ENCODE measurements around the gene TUNAR. TPM values are rescaled to one million over a fixed set of nuclear protein-coding genes. Genes with fewer than 3 reads are reported as not detected.
A peak's percentile ranks its signal among the peaks of the same experiment; 100 is the strongest.

Gene TUNAR
- total RNA-seq, 4 donors from 2014 or later = 0.13 TPM; not detected in 3

DNA sequence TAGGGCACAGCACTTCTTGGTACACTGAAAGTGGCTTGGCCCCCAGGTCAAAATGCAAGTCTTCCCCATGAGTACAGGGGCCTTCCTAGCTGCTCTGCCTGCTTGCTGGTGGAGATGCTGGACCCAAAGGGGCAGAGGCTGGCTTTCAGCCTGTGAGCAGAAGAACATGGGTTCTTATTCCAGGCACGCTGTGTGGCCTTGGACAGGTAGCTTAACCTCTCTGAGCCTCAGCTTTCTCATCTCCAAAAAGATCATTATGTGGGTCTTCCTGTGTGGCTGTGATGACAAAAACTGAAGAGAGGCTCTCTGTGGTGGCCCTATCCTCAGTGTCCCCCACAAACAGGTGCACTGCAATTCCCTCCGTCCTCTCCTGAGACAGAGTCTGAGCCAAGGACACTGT is 45.6 kb upstream of the TUNAR start:
- TF ChIP-seq EP300 (IDR thresholded peaks at IDR 0.05) (no peak), POLR2A (IDR thresholded peaks at IDR 0.05; ENCODE audit: low read depth) (no peak), CTCF (IDR thresholded peaks at IDR 0.05) (no peak), POLR2AphosphoS5 (IDR thresholded peaks at IDR 0.05) (no peak)
- Histone ChIP-seq H3K9me3 (peaks cover 0 to 12% (median 7%) of the 10 kb centered on the region in 4 donors), H3K4me1 (no peaks in the 10 kb centered on the region), H3K27ac (replicated peaks in 1 of 4) (no peak overlapping the region), H3K27me3 (peaks cover 0 to 56% (median 0%) of the 10 kb centered on the region in 4 donors), H3K36me3 (no peaks in the 10 kb centered on the region), H3K4me3 (no peak overlapping the region)
- no peak for DNase-seq (ENCODE audit: extremely low spot score)
- intact Hi-C loops (cut with DNase I) = no loop called here
- WGBS = 88% methylated on average over 2 of the region's 2 CpGs

DNA sequence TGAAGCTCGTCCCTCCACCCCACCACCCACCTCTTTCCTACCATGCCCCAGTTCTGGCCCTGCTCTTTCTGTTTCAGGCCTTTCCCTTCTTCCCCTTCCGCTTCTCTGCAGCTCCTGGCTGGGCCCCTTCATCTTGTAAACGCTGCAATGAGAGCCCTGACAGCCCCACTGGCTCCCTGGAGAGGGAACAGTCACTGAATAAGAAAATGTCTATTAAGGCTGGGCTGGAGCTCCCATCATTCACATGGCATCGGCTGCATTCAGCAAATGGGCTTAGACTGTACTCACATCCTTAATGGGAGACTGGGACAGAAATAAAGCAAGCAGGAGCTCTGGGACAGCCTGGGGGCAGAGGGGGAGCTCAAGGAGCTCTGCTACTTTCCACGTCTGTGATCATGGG is 45.2 kb upstream of the TUNAR start:
- intact Hi-C loops (cut with DNase I) = no loop called here
- 39% methylated on average over 5 of the region's 5 CpGs for WGBS
- Histone ChIP-seq H3K4me1 (no peaks in the 10 kb centered on the region), H3K27me3 (peaks cover 0 to 56% (median 0%) of the 10 kb centered on the region in 4 donors), H3K4me3 (no peak overlapping the region), H3K36me3 (no peaks in the 10 kb centered on the region), H3K9me3 (peaks cover 0 to 12% (median 7%) of the 10 kb centered on the region in 4 donors), H3K27ac (replicated peaks in 1 of 4) (no peak overlapping the region)
- TF ChIP-seq POLR2AphosphoS5 (IDR thresholded peaks at IDR 0.05) (no peak), POLR2A (IDR thresholded peaks at IDR 0.05; ENCODE audit: low read depth) (no peak), EP300 (IDR thresholded peaks at IDR 0.05) (no peak), CTCF (IDR thresholded peaks at IDR 0.05) (no peak)
- no peak for DNase-seq (ENCODE audit: extremely low spot score)

- intact Hi-C loops (cut with DNase I) = no loop called here
- no peaks in the 10 kb centered on the region for H3K36me3 ChIP-seq
- peaks cover 0 to 12% (median 7%) of the 10 kb centered on the region in 4 donors for H3K9me3 ChIP-seq
- H3K4me1 ChIP-seq = no peaks in the 10 kb centered on the region
- DNase-seq (ENCODE audit: extremely low spot score) = peak; percentile 88
- no peak overlapping the region for H3K27ac ChIP-seq (replicated peaks in 1 of 4)
- no peak overlapping the region for H3K4me3 ChIP-seq
- peaks cover 0 to 56% (median 0%) of the 10 kb centered on the region in 4 donors for H3K27me3 ChIP-seq
- TF ChIP-seq EP300 (IDR thresholded peaks at IDR 0.05) (no peak), POLR2A (IDR thresholded peaks at IDR 0.05; ENCODE audit: low read depth) (no peak), POLR2AphosphoS5 (IDR thresholded peaks at IDR 0.05) (no peak), CTCF (IDR thresholded peaks at IDR 0.05) (no peak)
- WGBS = 28% methylated on average over 4 of the region's 8 CpGs
These were observed 44.6 kb upstream of the TUNAR start for GRCh38 chr14:95832012-95832411.

GRCh38 chr14:95833429-95833828 is 43.2 kb upstream of the TUNAR start:
- Histone ChIP-seq H3K27me3 (peaks cover 0 to 51% (median 0%) of the 10 kb centered on the region in 4 donors), H3K36me3 (no peaks in the 10 kb centered on the region), H3K9me3 (peaks cover 0 to 11% (median 6%) of the 10 kb centered on the region in 4 donors), H3K27ac (replicated peaks in 1 of 4) (no peak overlapping the region), H3K4me3 (no peak overlapping the region), H3K4me1 (no peaks in the 10 kb centered on the region)
- no peak for TF ChIP-seq EP300 (IDR thresholded peaks at IDR 0.05)
- no peak for TF ChIP-seq CTCF (IDR thresholded peaks at IDR 0.05)
- no peak for TF ChIP-seq POLR2A (IDR thresholded peaks at IDR 0.05; ENCODE audit: low read depth)
- TF ChIP-seq POLR2AphosphoS5 (IDR thresholded peaks at IDR 0.05) = no peak
- 55% methylated on average over 3 of the region's 3 CpGs for WGBS
- DNase-seq (ENCODE audit: extremely low spot score) = no peak
- intact Hi-C loops (cut with DNase I) = no loop called here

GRCh38 chr14:95834496-95834895 is 42.1 kb upstream of the TUNAR start:
- Histone ChIP-seq H3K4me1 (no peaks in the 10 kb centered on the region), H3K27me3 (peaks cover 0 to 48% (median 0%) of the 10 kb centered on the region in 4 donors), H3K27ac (replicated peaks in 1 of 4) (no peak overlapping the region), H3K9me3 (peaks cover 0 to under 1% (median 0%) of the 10 kb centered on the region in 4 donors), H3K36me3 (no peaks in the 10 kb centered on the region), H3K4me3 (no peak overlapping the region)
- intact Hi-C loops (cut with DNase I) = no loop called here
- 43% methylated on average over 2 of the region's 2 CpGs for WGBS
- TF ChIP-seq POLR2A (IDR thresholded peaks at IDR 0.05; ENCODE audit: low read depth) = no peak
- TF ChIP-seq EP300 (IDR thresholded peaks at IDR 0.05) = no peak
- TF ChIP-seq CTCF (IDR thresholded peaks at IDR 0.05) = no peak
- no peak for TF ChIP-seq POLR2AphosphoS5 (IDR thresholded peaks at IDR 0.05)
- DNase-seq (ENCODE audit: extremely low spot score) = no peak

All from esophagus muscularis mucosa (tissue), 4 donors.